K562 (cell line): Measurements from ENCODE around the gene FAM20C. TPM values are rescaled to one million over a fixed set of nuclear protein-coding genes. Genes with fewer than 3 reads are reported as not detected.

Source experiments
- ATAC-seq: fragments of 200-7000 bp; cut with Tn5 transposase; 3 replicates; pipeline ENCODE4 v1.9.1; 2020; ENCODE audit warnings: moderate library complexity
- BruUV-seq: library from RNA; stranded (reverse); fragments of 400-500 nt; replicated peaks from 2 replicates; lab custom pipeline; 2021; lab: Mats Ljungman, UMichigan
- CTCF ChIA-PET: fragments of 300-600 bp; formaldehyde crosslinking; extraction: SDS; loops from one replicate; lab custom pipeline; 2021; ENCODE audit warnings: low intra/inter-chr PET ratio; lab: Yijun Ruan, JAX
- POLR2A ChIA-PET: fragments of 300-600, 350-650 bp; sonication (Branson Sonifier 250); formaldehyde crosslinking; extraction: SDS; loops from one replicate; lab custom pipeline; 2021; ENCODE audit warnings: antibody characterized with exemption, inconsistent platforms; lab: Yijun Ruan, JAX
- DNase-seq, 4 experiments: peaks; one replicate each; pipeline versions ENCODE4 v3.0.0 to v3.0.0-alpha.2; 2011 to 2018; ENCODE audit warnings: low spot score in 3 of 4, mixed read lengths in 3 of 4; ENCODE audit errors: extremely low read depth in 1 of 4
- FAIRE-seq: peaks from 2 replicates; lab custom pipeline; 2011; peaks lifted over from hg19 to GRCh38; lab: Jason Lieb, UNC
- H2AFZ ChIP-seq: 2 replicates; pipeline ENCODE4 v1.6.0; 2011; ENCODE audit warnings: low read depth, low read length, control low read depth, inconsistent platforms
- H3K27ac ChIP-seq: fragments of 200-600 bp; 3 replicates; pipeline ENCODE4 v1.8.0; 2011; ENCODE audit warnings: low read depth, mild to moderate bottlenecking, control low read depth, inconsistent platforms, low read length, moderate library complexity, mixed read lengths; ENCODE audit errors: extremely low read depth
- H3K27me3 ChIP-seq, 2 experiments: fragments of 300-600 bp in 1 of 2; 2 replicates in 1 of 2; 3 replicates in 1 of 2; pipeline versions ENCODE4 v1.6.0 to v1.8.0; 2011; ENCODE audit warnings: inconsistent platforms in 2 of 2, low read length in 2 of 2, mild to moderate bottlenecking in 1 of 2, mixed read lengths in 1 of 2, moderate library complexity in 1 of 2; ENCODE audit not compliant: control insufficient read depth in 2 of 2, insufficient read depth in 2 of 2
- H3K36me3 ChIP-seq: fragments of 300-600 bp; 3 replicates; pipeline ENCODE4 v1.8.0; 2011; ENCODE audit warnings: mild to moderate bottlenecking, low read length, inconsistent platforms; ENCODE audit not compliant: control insufficient read depth, insufficient read depth
- H3K4me1 ChIP-seq, 2 experiments: fragments of 200-600 bp in 1 of 2; replicated peaks in 1 of 2; 2 replicates in 1 of 2; 3 replicates in 1 of 2; pipeline versions ENCODE4 v1.5.1 to v1.8.0; 2011; ENCODE audit warnings: inconsistent platforms in 2 of 2, low read length in 2 of 2, mild to moderate bottlenecking in 1 of 2, mixed read lengths in 1 of 2, moderate library complexity in 1 of 2; ENCODE audit not compliant: control insufficient read depth in 2 of 2, insufficient read depth in 2 of 2
- H3K4me2 ChIP-seq: 2 replicates; pipeline ENCODE4 v1.6.1; 2011; ENCODE audit warnings: low read length, control low read depth, inconsistent platforms, mixed read lengths; ENCODE audit not compliant: insufficient read depth
- H3K4me3 ChIP-seq: fragments of 200-600 bp; sonication (generic), shearing (Covaris generic); 2 replicates; pipeline ENCODE4 v1.5.1; 2016; ENCODE audit warnings: control low read depth, inconsistent platforms
- H3K79me2 ChIP-seq: fragments of 200-600 bp; 3 replicates; pipeline ENCODE4 v1.8.0; 2011; ENCODE audit warnings: low read length, inconsistent platforms; ENCODE audit not compliant: control insufficient read depth, insufficient read depth
- H3K9ac ChIP-seq, 2 experiments: 2 replicates each; pipeline versions ENCODE4 v1.6.0 to v1.6.1; 2011; ENCODE audit warnings: low read depth in 2 of 2, low read length in 2 of 2, control low read depth in 1 of 2, inconsistent platforms in 1 of 2, mild to moderate bottlenecking in 1 of 2, mixed read lengths in 1 of 2; ENCODE audit not compliant: insufficient read depth in 1 of 2
- H3K9me1 ChIP-seq: one replicate; pipeline ENCODE4 v1.6.0; 2011; ENCODE audit warnings: inconsistent platforms, mild to moderate bottlenecking, low read length, moderate library complexity; ENCODE audit not compliant: control insufficient read depth, insufficient read depth
- H3K9me3 ChIP-seq: replicated peaks from 2 replicates; pipeline ENCODE4 v1.5.1; 2011; ENCODE audit warnings: low read depth, low read length, inconsistent platforms; ENCODE audit not compliant: control insufficient read depth, insufficient read depth
- H4K20me1 ChIP-seq: replicated peaks from 2 replicates; pipeline ENCODE4 v1.6.1; 2011; ENCODE audit warnings: low read length, inconsistent platforms, mixed read lengths; ENCODE audit not compliant: control insufficient read depth, insufficient read depth
- ARHGAP35 ChIP-seq: fragments of 450-650 bp; IDR thresholded peaks from 2 replicates; pipeline ENCODE4 v1.6.1; 2018; ENCODE audit not compliant: partially characterized antibody
- CBX1 ChIP-seq: sonication (generic); IDR thresholded peaks from 2 replicates; pipeline ENCODE4 v1.6.1; 2016; ENCODE audit warnings: antibody characterized with exemption, low read depth, mild to moderate bottlenecking
- KLF10 ChIP-seq: fragments of 250-450 bp; sonication (Bioruptor Pico); IDR thresholded peaks from 2 replicates; pipeline ENCODE4 v1.6.1; 2021; ENCODE audit warnings: matching md5 sums
- MED1 ChIP-seq: sonication (generic); formaldehyde crosslinking; IDR thresholded peaks from 2 replicates; pipeline ENCODE4 v1.8.1; 2023; ENCODE audit warnings: missing genetic modification reagents, borderline replicate concordance
- RERE ChIP-seq: sonication (generic); formaldehyde crosslinking; IDR thresholded peaks from 2 replicates; pipeline ENCODE4 v1.8.0; 2023; ENCODE audit warnings: missing genetic modification reagents, mild to moderate bottlenecking, borderline replicate concordance
- ZNF395 ChIP-seq: fragments of 200-800 bp; sonication (Bioruptor generic); IDR thresholded peaks from 2 replicates; pipeline ENCODE4 v1.6.1; 2017; ENCODE audit warnings: missing genetic modification characterization, missing compliant biosample characterization
- WGBS: fragments of 100-300 bp; shearing (Covaris generic); methylation state at CpG from one replicate; pipeline ENCODE4 v1.1.6; 2016; ENCODE audit warnings: low coverage, mixed read lengths; ENCODE audit not compliant: insufficient coverage; ENCODE audit errors: missing lambda C conversion rate; 5-methylcytosine and 5-hydroxymethylcytosine counted together
- in situ Hi-C: fragments of 300-500 bp; cut with MboI; formaldehyde crosslinking; loops from 4 replicates; pipeline ENCODE4 v1.15.0; 2018; ENCODE audit warnings: inconsistent platforms, mixed read lengths
- intact Hi-C: fragments of 100-400 bp; cut with micrococcal nuclease; formaldehyde crosslinking; loops from 2 replicates; pipeline ENCODE4 v1.14.2; 2022
- polyA plus RNA-seq, 8 experiments: library from polyadenylated mRNA; depleted of rRNA in 4 of 8; stranded (reverse) in 5 of 8; unstranded in 3 of 8; fragments of >200 nt; fragmentation: Nextera tagmentation in 2 of 8; fragmentation: Illumina TruSeq in 1 of 8; extraction: Ambion mirVana in 2 of 8; extraction: Trizol in 1 of 8; gene quantifications; 2 replicates each; pipeline versions ENCODE4 v1.2.1 to v1.2.3, GENCODE V29; 2011 to 2014; ENCODE audit warnings: inconsistent platforms in 1 of 8, missing spikeins in 1 of 8
- total RNA-seq, 7 experiments: library from RNA; depleted of rRNA in 6 of 7; stranded (reverse); fragments of >200 nt in 6 of 7; fragmentation: Illumina TruSeq in 2 of 7; extraction: Trizol in 2 of 7; gene quantifications; 2 replicates each; pipeline versions ENCODE4 v1.2.1 to v1.2.3, GENCODE V29; 2011 to 2021; ENCODE audit warnings: low replicate concordance in 1 of 7
- TF ChIP-seq, protein P1 (sequence below): fragments of 250-450 bp; sonication (Bioruptor Pico); IDR thresholded peaks from 2 replicates; pipeline ENCODE4 v1.5.0; 2022; ENCODE audit warnings: mild to moderate bottlenecking
- TF ChIP-seq, protein P2 (sequence below): fragments of 450-650 bp; IDR thresholded peaks from 2 replicates; pipeline ENCODE4 v1.6.1; 2017; ENCODE audit warnings: mild to moderate bottlenecking, moderate library complexity

The FAM20C gene
- total and polyA plus RNA-seq, 9 of the 15 experiments (the other 6 are each of a cell fraction or from before 2014, with no cell fraction given), result 0.09 TPM; not detected in 8

DNA sequence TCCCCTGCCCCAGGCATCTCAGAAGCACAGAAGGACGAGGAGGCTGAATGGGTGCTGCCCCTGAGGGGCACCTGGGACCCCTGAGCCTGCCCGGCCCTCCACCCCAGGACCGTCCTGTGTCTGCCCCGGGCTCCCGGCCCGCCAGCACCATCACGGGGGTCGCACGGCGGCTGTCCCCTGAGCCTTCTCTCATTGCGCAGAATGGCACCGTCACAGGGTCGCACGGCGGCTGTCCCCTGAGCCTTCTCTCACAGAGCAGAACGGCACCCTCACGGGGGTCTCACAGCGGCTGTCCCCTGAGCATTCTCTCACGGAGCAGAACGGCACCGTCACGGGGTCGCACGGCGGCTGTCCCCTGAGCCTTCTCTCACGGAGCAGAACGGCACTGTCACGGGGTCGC lies 31.5 kb downstream of the FAM20C start:
- ChIA-PET POLR2A (interaction anchor here (0.8 kb wide), 1 partner anchor 417 kb away, joined by 3 read pairs; no protein-coding TSS in a partner anchor), CTCF (no interaction called here)
- Histone ChIP-seq H3K27me3 (peaks cover 32 to 59% of the 10 kb centered on the region in 2 experiments), H2AFZ (no peak overlapping the region), H3K79me2 (no peaks in the 10 kb centered on the region), H3K9ac (no peak overlapping the region), H3K9me3 (no peaks in the 10 kb centered on the region), H3K4me1 (peaks cover 0 to 31% of the 10 kb centered on the region in 2 experiments; a peak in 3 of 5 replicates), H3K4me3 (no peak overlapping the region), H3K9me1 (no peaks in the 10 kb centered on the region), H3K27ac (no peak overlapping the region), H3K4me2 (no peak overlapping the region), H3K36me3 (no peaks in the 10 kb centered on the region), H4K20me1 (0 out of 2 replicates have a peak, but pooled peaks cover 14% of the 10 kb centered on the region)
- in situ Hi-C loops, result no loop called here
- FAIRE-seq, result no peak
- no TSS peak for BruUV-seq
- DNase-seq, result no peak
- intact Hi-C loops, result no loop called here
- ATAC-seq, result no peak
- WGBS, result 17% methylated on average over 21 of the region's 29 CpGs
- TF ChIP-seq CBX1 (no peak), KLF10 (CRISPR knock-in tag) (no peak), ARHGAP35 (no peak), RERE (CRISPR knock-in tag) (no peak), ZNF395 (CRISPR knock-in tag) (no peak), MED1 (CRISPR knock-in tag) (no peak)
- TF ChIP-seq, protein P1, sequence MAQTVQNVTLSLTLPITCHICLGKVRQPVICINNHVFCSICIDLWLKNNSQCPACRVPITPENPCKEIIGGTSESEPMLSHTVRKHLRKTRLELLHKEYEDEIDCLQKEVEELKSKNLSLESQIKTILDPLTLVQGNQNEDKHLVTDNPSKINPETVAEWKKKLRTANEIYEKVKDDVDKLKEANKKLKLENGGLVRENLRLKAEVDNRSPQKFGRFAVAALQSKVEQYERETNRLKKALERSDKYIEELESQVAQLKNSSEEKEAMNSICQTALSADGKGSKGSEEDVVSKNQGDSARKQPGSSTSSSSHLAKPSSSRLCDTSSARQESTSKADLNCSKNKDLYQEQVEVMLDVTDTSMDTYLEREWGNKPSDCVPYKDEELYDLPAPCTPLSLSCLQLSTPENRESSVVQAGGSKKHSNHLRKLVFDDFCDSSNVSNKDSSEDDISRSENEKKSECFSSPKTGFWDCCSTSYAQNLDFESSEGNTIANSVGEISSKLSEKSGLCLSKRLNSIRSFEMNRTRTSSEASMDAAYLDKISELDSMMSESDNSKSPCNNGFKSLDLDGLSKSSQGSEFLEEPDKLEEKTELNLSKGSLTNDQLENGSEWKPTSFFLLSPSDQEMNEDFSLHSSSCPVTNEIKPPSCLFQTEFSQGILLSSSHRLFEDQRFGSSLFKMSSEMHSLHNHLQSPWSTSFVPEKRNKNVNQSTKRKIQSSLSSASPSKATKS (CRISPR knock-in tag), result no peak
- TF ChIP-seq, protein P2, sequence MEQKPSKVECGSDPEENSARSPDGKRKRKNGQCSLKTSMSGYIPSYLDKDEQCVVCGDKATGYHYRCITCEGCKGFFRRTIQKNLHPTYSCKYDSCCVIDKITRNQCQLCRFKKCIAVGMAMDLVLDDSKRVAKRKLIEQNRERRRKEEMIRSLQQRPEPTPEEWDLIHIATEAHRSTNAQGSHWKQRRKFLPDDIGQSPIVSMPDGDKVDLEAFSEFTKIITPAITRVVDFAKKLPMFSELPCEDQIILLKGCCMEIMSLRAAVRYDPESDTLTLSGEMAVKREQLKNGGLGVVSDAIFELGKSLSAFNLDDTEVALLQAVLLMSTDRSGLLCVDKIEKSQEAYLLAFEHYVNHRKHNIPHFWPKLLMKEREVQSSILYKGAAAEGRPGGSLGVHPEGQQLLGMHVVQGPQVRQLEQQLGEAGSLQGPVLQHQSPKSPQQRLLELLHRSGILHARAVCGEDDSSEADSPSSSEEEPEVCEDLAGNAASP, result no peak
